Sigmoid colon (tissue), 7 donors: ENCODE results near the gene HES2. TPM values are rescaled to one million over a fixed set of nuclear protein-coding genes. Genes with fewer than 3 reads are reported as not detected.

Experiments
- DNase-seq: peaks from one replicate; pipeline ENCODE4 v3.0.0-alpha.2; 2019
- H3K27ac ChIP-seq, 4 donors: fragments of 200-600 bp; sonication (generic); one replicate each; pipeline ENCODE4 v1.5.1; 2016 to 2019; ENCODE audit warnings: mild to moderate bottlenecking in 1 of 4
- H3K27me3 ChIP-seq, 3 donors: fragments of 200-600 bp; sonication (generic); one replicate each; pipeline ENCODE4 v1.5.1; 2019; ENCODE audit warnings: mild to moderate bottlenecking in 1 of 3
- H3K36me3 ChIP-seq, 4 donors: fragments of 200-600 bp; sonication (generic); one replicate each; pipeline ENCODE4 v1.5.1; 2016 to 2019
- H3K4me1 ChIP-seq, 4 donors: fragments of 200-600 bp; sonication (generic); one replicate each; pipeline ENCODE4 v1.5.1; 2017 to 2019
- H3K4me3 ChIP-seq, 4 donors: fragments of 200-600 bp; sonication (generic); one replicate each; pipeline ENCODE4 v1.5.1; 2017 to 2019; ENCODE audit warnings: mild to moderate bottlenecking in 2 of 4, moderate library complexity in 1 of 4
- H3K9me3 ChIP-seq, 4 donors: fragments of 200-600 bp in 3 of 4; sonication (generic) in 3 of 4; one replicate each; pipeline versions ENCODE4 v1.5.1 to v1.6.1; 2013 to 2019
- CTCF ChIP-seq, 4 experiments: fragments of 450-650 bp in 3 of 4; fragments of 200-600 bp in 1 of 4; IDR thresholded peaks; one replicate each; pipeline ENCODE4 v1.5.1; 2016 to 2019; ENCODE audit warnings: antibody characterized with exemption in 4 of 4, mild to moderate bottlenecking in 3 of 4, moderate library complexity in 2 of 4
- EP300 ChIP-seq, 4 donors: sonication (generic); formaldehyde crosslinking; IDR thresholded peaks; one replicate each; pipeline ENCODE4 v1.6.1; 2017; ENCODE audit warnings: antibody characterized with exemption in 4 of 4
- POLR2A ChIP-seq, 2 donors: fragments of 450-650 bp; IDR thresholded peaks; one replicate each; pipeline ENCODE4 v1.6.1; 2016; ENCODE audit warnings: antibody characterized with exemption in 2 of 2, mild to moderate bottlenecking in 2 of 2, moderate library complexity in 2 of 2
- POLR2AphosphoS5 ChIP-seq, 4 donors: sonication (generic); formaldehyde crosslinking; IDR thresholded peaks; one replicate each; pipeline ENCODE4 v1.6.1; 2017; ENCODE audit warnings: antibody characterized with exemption in 4 of 4
- WGBS, 2 donors: extraction: QIAGEN DNeasy Blood & Tissue Kit; methylation state at CpG; one replicate each; pipeline ENCODE4 v1.1.7; 2013; 5-methylcytosine and 5-hydroxymethylcytosine counted together
- intact Hi-C: fragments of 100-400 bp; cut with DNase I; formaldehyde crosslinking; loops from one replicate; pipeline ENCODE4 v1.15.1; 2023
- polyA plus RNA-seq, 3 donors: library from polyadenylated mRNA; stranded (reverse); fragments of 200-250 nt; gene quantifications; one replicate each; pipeline ENCODE4 v1.2.3, GENCODE V29; 2013
- total RNA-seq, 4 donors: library from RNA; depleted of rRNA; stranded (reverse); fragments of >200 nt; gene quantifications; one replicate each; pipeline ENCODE4 v1.1.0, GENCODE V29; 2016
- donor health status: healthy with polysubstance abuse.
- donor health status: Bipolar disorder and iron deficiency.
- donor health status: healthy.

HES2 gene
- total and polyA plus RNA-seq, 7 donors = 10.7 to 27.0 (median 19.9) TPM; not detected in 4

DNA sequence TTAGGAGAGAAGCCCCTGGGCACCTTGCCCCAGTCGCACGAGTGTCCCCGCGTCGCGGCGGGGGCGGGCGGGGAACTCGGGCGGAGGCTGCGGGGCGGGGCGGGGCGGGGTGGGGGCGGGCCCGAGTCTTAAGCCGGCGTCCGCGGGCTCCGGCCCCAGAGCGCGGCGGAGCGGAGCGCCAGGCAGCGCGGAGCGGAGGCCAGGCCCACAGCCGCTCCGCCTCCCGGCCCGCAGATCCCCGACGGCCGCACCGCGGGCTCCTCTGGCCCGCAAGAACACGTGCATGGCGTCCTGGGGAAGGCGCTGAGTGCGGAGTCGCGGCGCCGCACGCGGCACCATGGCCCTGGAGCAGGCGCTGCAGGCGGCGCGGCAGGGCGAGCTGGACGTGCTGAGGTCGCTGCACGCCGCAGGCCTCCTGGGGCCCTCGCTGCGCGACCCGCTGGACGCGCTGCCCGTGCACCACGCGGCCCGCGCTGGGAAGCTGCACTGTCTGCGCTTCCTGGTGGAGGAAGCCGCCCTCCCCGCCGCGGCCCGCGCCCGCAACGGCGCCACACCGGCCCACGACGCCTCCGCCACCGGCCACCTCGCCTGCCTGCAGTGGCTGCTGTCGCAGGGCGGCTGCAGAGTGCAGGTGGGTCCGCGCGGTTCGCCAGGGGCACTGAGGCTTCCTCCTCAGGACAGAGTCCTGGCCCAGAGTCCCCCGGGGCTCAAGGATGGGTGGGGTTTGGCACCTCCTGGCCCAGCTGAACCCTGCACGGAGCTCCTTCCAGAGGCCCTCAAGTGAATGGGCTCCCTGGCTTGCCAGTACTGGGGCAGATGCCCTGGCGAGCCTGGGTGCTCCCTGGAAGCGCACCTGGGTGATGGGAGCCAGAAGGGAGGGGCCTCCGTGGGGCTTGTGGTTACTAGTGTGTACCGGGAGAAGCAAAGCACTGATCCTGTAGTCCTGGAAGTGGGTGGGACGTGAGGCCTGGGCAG is 5.2 kb upstream of the HES2 start, which contains the start of gene ESPN:
Gene ESPN (plus strand): TSS at position 158 of the 975 bp plus-strand sequence. CDS start 180 bp downstream, at position 338.
- WGBS, 2 donors = 2 to 5% methylated on average over 99 of the region's 99 CpGs

DNA sequence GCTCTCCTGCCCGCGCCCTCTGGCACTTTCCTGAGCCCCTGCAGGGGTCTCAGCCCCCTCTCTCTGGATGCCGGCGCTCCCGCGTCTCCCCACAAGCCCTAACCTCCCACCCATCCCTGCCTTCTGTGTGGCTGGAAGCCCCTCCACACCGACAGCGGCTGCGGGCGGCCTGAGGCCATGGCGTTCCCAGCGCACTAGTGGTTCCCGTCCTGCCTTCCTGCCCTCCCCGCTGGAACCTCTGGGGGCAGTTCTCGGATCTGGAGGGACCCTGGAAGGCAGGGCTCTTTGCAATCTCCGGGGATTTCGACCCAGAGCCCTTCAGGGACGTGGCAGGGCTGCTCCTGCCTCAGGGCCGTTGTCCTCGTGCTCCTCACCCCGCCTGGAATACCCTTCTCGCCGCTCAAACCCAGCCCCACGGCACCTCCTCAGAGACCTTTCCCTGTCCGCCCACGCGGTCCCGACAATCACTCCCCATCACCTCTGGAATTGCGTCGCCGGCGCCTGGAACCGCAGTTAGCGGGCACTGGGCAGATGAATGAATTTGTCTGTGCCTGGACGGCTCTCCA is 4.4 kb upstream of the HES2 start:
- H3K4me3 ChIP-seq = no peak overlapping the region
- TF ChIP-seq EP300 (IDR thresholded peaks at IDR 0.05) (no peak), POLR2AphosphoS5 (IDR thresholded peaks at IDR 0.05) (no peak), CTCF (IDR thresholded peaks at IDR 0.05) (no peak), POLR2A (IDR thresholded peaks at IDR 0.05) (no peak)
- peaks cover 50 to 99% (median 97%) of the 10 kb centered on the region in 3 donors for H3K27me3 ChIP-seq
- DNase-seq = no peak
- WGBS, 2 donors = 4 to 9% methylated on average over 35 of the region's 35 CpGs
- no peak overlapping the region for H3K27ac ChIP-seq
- intact Hi-C loops = no loop called here
- no peaks in the 10 kb centered on the region for H3K9me3 ChIP-seq
- H3K4me1 ChIP-seq = peaks cover 0 to 47% (median 39%) of the 10 kb centered on the region in 4 donors
- no peaks in the 10 kb centered on the region for H3K36me3 ChIP-seq

More for the DNA sequence above, 5.2 kb upstream of the HES2 start, which contains the start of gene ESPN:
- Histone ChIP-seq H3K36me3 (no peaks in the 10 kb centered on the region), H3K4me3 (peak within 1 kb of the TSS in 3 of 4 donors; percentile 7 to 18 (median 16)), H3K27ac (no peak within 1 kb of the TSS), H3K9me3 (no peaks in the 10 kb centered on the region), H3K27me3 (peaks cover 42 to 99% (median 97%) of the 10 kb centered on the region in 3 donors), H3K4me1 (peaks cover 0 to 38% (median 31%) of the 10 kb centered on the region in 4 donors)
- intact Hi-C loops = no loop called here
- DNase-seq = no peak
- TF ChIP-seq POLR2AphosphoS5 (IDR thresholded peaks at IDR 0.05) (no peak), EP300 (IDR thresholded peaks at IDR 0.05) (no peak), CTCF (IDR thresholded peaks at IDR 0.05) (no peak), POLR2A (IDR thresholded peaks at IDR 0.05) (no peak)

- H3K4me1 ChIP-seq = peaks cover 0 to 52% (median 44%) of the 10 kb centered on the region in 4 donors
- TF ChIP-seq CTCF (IDR thresholded peaks at IDR 0.05) (peak in 2 of 4 experiments; percentile 24 to 52), POLR2AphosphoS5 (IDR thresholded peaks at IDR 0.05) (no peak)
- WGBS, 2 donors = 6 to 11% methylated on average over 24 of the region's 24 CpGs
- H3K27me3 ChIP-seq = peaks cover 56 to 100% (median 99%) of the 10 kb centered on the region in 3 donors
- H3K4me3 ChIP-seq = no peak overlapping the region
- intact Hi-C loops = no loop called here
- H3K36me3 ChIP-seq = no peaks in the 10 kb centered on the region
- no peaks in the 10 kb centered on the region for H3K9me3 ChIP-seq
- no peak overlapping the region for H3K27ac ChIP-seq
- DNase-seq = no peak
These were observed 3.7 kb upstream of the HES2 start for GRCh38 chr1:6423321-6423999.

DNA sequence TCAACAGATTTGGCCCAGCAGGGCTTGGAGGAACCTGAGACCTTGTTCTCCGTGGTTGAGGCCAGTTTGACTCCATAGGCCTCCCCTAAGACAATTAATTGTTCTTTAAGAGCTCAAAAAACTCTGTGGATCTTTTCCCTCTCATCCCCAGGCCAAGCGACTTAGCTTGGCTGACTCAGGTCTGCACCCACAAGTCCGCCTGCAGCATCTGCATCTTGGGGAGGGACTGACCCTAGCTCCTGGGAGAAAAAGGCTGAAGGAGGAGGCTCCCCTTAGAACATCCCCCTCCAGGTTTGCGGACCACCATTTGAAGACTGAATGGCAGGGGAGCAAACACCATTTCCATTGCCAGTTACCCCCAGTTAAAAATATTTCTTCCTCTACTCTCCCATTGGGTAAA is 1.5 kb upstream of the HES2 start:
- Histone ChIP-seq H3K27me3 (peaks cover 68 to 100% (median 94%) of the 10 kb centered on the region in 3 donors), H3K4me3 (no peak overlapping the region), H3K4me1 (peaks cover 0 to 52% (median 44%) of the 10 kb centered on the region in 4 donors), H3K27ac (no peak overlapping the region), H3K9me3 (no peaks in the 10 kb centered on the region), H3K36me3 (no peaks in the 10 kb centered on the region)
- TF ChIP-seq POLR2A (IDR thresholded peaks at IDR 0.05) (no peak), CTCF (IDR thresholded peaks at IDR 0.05) (no peak), POLR2AphosphoS5 (IDR thresholded peaks at IDR 0.05) (no peak), EP300 (IDR thresholded peaks at IDR 0.05) (no peak)
- DNase-seq = no peak
- 48 to 70% methylated on average over 4 of the region's 4 CpGs for WGBS, 2 donors
- intact Hi-C loops = no loop called here
